Endothelial cell of umbilical vein (primary cell): ENCODE measurements around the gene COPS9. TPM values are rescaled to one million over a fixed set of nuclear protein-coding genes. Genes with fewer than 3 reads are reported as not detected.

Source experiments
- BruUV-seq: library from RNA; stranded (reverse); fragments of 400-500 nt; replicated peaks from 2 replicates; lab custom pipeline; 2021; lab: Mats Ljungman, UMichigan
- CTCF ChIA-PET: fragments of 300-600, 350-600 bp; sonication (Branson Sonifier 250); formaldehyde crosslinking; loops from one replicate; lab custom pipeline; 2021; ENCODE audit warnings: antibody characterized with exemption, inconsistent platforms; lab: Charles Lee
- POLR2A ChIA-PET: fragments of 300-600, 350-600 bp; sonication (Branson Sonifier 250); formaldehyde crosslinking; loops from one replicate; lab custom pipeline; 2021; ENCODE audit warnings: antibody characterized with exemption, inconsistent platforms; lab: Charles Lee
- DNase-seq: peaks from one replicate; pipeline ENCODE4 v3.0.0-alpha.2; 2011; ENCODE audit warnings: low read depth, low spot score
- FAIRE-seq: peaks from 2 replicates; lab custom pipeline; 2011; peaks lifted over from hg19 to GRCh38; lab: Jason Lieb, UNC
- H2AFZ ChIP-seq: 2 replicates; pipeline ENCODE4 v1.6.0; 2012; ENCODE audit warnings: low read depth, low read length, control low read depth, inconsistent platforms
- H3K27ac ChIP-seq: 2 replicates; pipeline ENCODE4 v1.5.1; 2011; ENCODE audit warnings: low read depth, mild to moderate bottlenecking, control low read depth, low read length, moderate library complexity; ENCODE audit not compliant: insufficient read depth
- H3K27me3 ChIP-seq, 2 experiments: 2 replicates each; pipeline versions ENCODE4 v1.6.0 to v1.6.1; 2011; ENCODE audit warnings: low read length in 2 of 2, mixed read lengths in 1 of 2; ENCODE audit not compliant: control insufficient read depth in 2 of 2, insufficient read depth in 2 of 2
- H3K36me3 ChIP-seq, 2 experiments: 2 replicates in 1 of 2; 3 replicates in 1 of 2; pipeline ENCODE4 v1.5.1; 2011; ENCODE audit warnings: low read length in 2 of 2, mild to moderate bottlenecking in 1 of 2, moderate library complexity in 1 of 2; ENCODE audit not compliant: control insufficient read depth in 2 of 2, insufficient read depth in 2 of 2; ENCODE audit errors: extremely low read depth in 1 of 2
- H3K4me1 ChIP-seq: 3 replicates; pipeline ENCODE4 v1.5.1; 2011; ENCODE audit warnings: mild to moderate bottlenecking, low read length; ENCODE audit not compliant: control insufficient read depth, insufficient read depth; ENCODE audit errors: extremely low read depth
- H3K4me2 ChIP-seq: 2 replicates; pipeline ENCODE4 v1.6.1; 2011; ENCODE audit warnings: low read length, control low read depth, mixed read lengths; ENCODE audit not compliant: insufficient read depth
- H3K4me3 ChIP-seq, 3 experiments: fragments of 200-600 bp in 1 of 3; sonication (generic), shearing (Covaris generic) in 1 of 3; replicated peaks in 1 of 3; 2 replicates each; pipeline ENCODE4 v1.5.1; 2011 to 2016; ENCODE audit warnings: control low read depth in 3 of 3, low read length in 3 of 3, mild to moderate bottlenecking in 2 of 3, inconsistent platforms in 1 of 3, low read depth in 1 of 3, moderate library complexity in 1 of 3; ENCODE audit not compliant: insufficient read depth in 1 of 3
- H3K79me2 ChIP-seq: 2 replicates; pipeline ENCODE4 v1.6.0; 2012; ENCODE audit warnings: low read length, inconsistent platforms; ENCODE audit not compliant: control insufficient read depth, insufficient read depth
- H3K9ac ChIP-seq: replicated peaks from 2 replicates; pipeline ENCODE3; 2011; ENCODE audit warnings: low read length, control low read depth; ENCODE audit not compliant: insufficient read depth; ENCODE audit errors: extremely low read depth
- H3K9me1 ChIP-seq: replicated peaks from 3 replicates; pipeline ENCODE4 v1.6.0; 2011; ENCODE audit warnings: mild to moderate bottlenecking, low read length; ENCODE audit not compliant: control insufficient read depth, insufficient read depth; ENCODE audit errors: extremely low read depth
- H3K9me3 ChIP-seq: replicated peaks from 2 replicates; pipeline ENCODE4 v1.5.1; 2012; ENCODE audit warnings: low read length, inconsistent platforms; ENCODE audit not compliant: control insufficient read depth, insufficient read depth
- H4K20me1 ChIP-seq: replicated peaks from 2 replicates; pipeline ENCODE3; 2011; ENCODE audit warnings: mild to moderate bottlenecking, low read length; ENCODE audit not compliant: control insufficient read depth, insufficient read depth; ENCODE audit errors: extremely low read depth
- FOS ChIP-seq: IDR thresholded peaks from 2 replicates; pipeline ENCODE4 v1.6.1; 2011; ENCODE audit warnings: mild to moderate bottlenecking, low read length, moderate library complexity, borderline replicate concordance; ENCODE audit not compliant: insufficient read depth
- JUN ChIP-seq: IDR thresholded peaks from 2 replicates; pipeline ENCODE4 v1.6.1; 2011; ENCODE audit warnings: borderline replicate concordance, low read depth; ENCODE audit not compliant: insufficient read length, insufficient read depth
- MYC ChIP-seq: IDR thresholded peaks from one replicate; pipeline ENCODE4 v1.6.1; 2011; ENCODE audit warnings: mild to moderate bottlenecking, low read depth, low read length
- POLR2A ChIP-seq: IDR thresholded peaks from 2 replicates; pipeline ENCODE4 v1.6.1; 2012; ENCODE audit warnings: low read depth, mild to moderate bottlenecking, control low read depth, low read length
- POLR2AphosphoS5 ChIP-seq: IDR thresholded peaks from 2 replicates; pipeline ENCODE4 v1.6.1; 2012; ENCODE audit warnings: low read depth, mild to moderate bottlenecking, control low read depth, low read length, moderate library complexity; ENCODE audit not compliant: insufficient read depth
- dilution Hi-C: fragments of 300-500 bp; cut with MboI; formaldehyde crosslinking; loops from one replicate; pipeline ENCODE4 v1.15.0; 2019; ENCODE audit warnings: low sequenced_read_pairs; ENCODE audit not compliant: extremely low pct_ligation_motif_present
- intact Hi-C: fragments of 100-400 bp; cut with micrococcal nuclease; formaldehyde crosslinking; loops from one replicate; pipeline ENCODE4 v1.10.0; 2022
- polyA plus RNA-seq, 4 experiments: library from polyadenylated mRNA; depleted of rRNA in 3 of 4; stranded (reverse) in 3 of 4; unstranded in 1 of 4; fragments of >200 nt; gene quantifications; 2 replicates each; pipeline versions ENCODE4 v1.2.1 to v1.2.3, GENCODE V29; 2011 to 2012; ENCODE audit warnings: missing spikeins in 1 of 4
- total RNA-seq: library from RNA; stranded (reverse); gene quantifications from 2 replicates; pipeline ENCODE4 v1.2.3, GENCODE V29; 2021
- TF ChIP-seq, protein P1 (sequence below): IDR thresholded peaks from 2 replicates; pipeline ENCODE4 v1.6.1; 2011; ENCODE audit not compliant: insufficient read depth, insufficient read length

The COPS9 gene
- total and polyA plus RNA-seq, 2 donors (not counting 3 experiments of a cell fraction or from before 2014, with no cell fraction given) = 196 to 361 TPM

GRCh38 chr2:240134466-240134865 lies 1.6 kb downstream of the COPS9 start:
- intact Hi-C loops = loop anchor here (2.0 kb wide), 1 partner anchor 434 kb away; the partner anchor contains the start of gene RNPEPL1

GRCh38 chr2:240133401-240133800 lies 2.7 kb downstream of the COPS9 start:
- no peaks in the 10 kb centered on the region for H3K9me1 ChIP-seq
- H3K27me3 ChIP-seq = no peaks in the 10 kb centered on the region
- FAIRE-seq = no peak
- H3K27ac ChIP-seq = no peak overlapping the region
- dilution Hi-C loops = no loop called here
- H4K20me1 ChIP-seq = no peaks in the 10 kb centered on the region
- H3K4me2 ChIP-seq = no peak overlapping the region
- H3K9me3 ChIP-seq = no peaks in the 10 kb centered on the region
- H2AFZ ChIP-seq = no peak overlapping the region
- TF ChIP-seq POLR2AphosphoS5 (no peak), JUN (no peak), POLR2A (no peak), FOS (no peak), MYC (no peak)
- TF ChIP-seq, protein P1, sequence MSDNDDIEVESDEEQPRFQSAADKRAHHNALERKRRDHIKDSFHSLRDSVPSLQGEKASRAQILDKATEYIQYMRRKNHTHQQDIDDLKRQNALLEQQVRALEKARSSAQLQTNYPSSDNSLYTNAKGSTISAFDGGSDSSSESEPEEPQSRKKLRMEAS = no peak
- peaks cover 9% of the 10 kb centered on the region for H3K4me1 ChIP-seq
- peaks cover 9 to 36% of the 10 kb centered on the region in 2 experiments for H3K36me3 ChIP-seq
- H3K79me2 ChIP-seq = peaks cover 23% of the 10 kb centered on the region
- CTCF ChIA-PET = no interaction called here
- DNase-seq = no peak
- POLR2A ChIA-PET = no interaction called here
- intact Hi-C loops = no loop called here
- H3K9ac ChIP-seq = no peak overlapping the region
- no peak overlapping the region for H3K4me3 ChIP-seq
- BruUV-seq = TSS peak; percentile 9

More at GRCh38 chr2:240134466-240134865, 1.6 kb downstream of the COPS9 start:
- Histone ChIP-seq H3K4me2 (no peak overlapping the region), H3K4me3 (no peak overlapping the region), H3K4me1 (peaks cover 9% of the 10 kb centered on the region), H3K9me3 (no peaks in the 10 kb centered on the region), H4K20me1 (no peaks in the 10 kb centered on the region), H3K27ac (no peak overlapping the region), H3K27me3 (no peaks in the 10 kb centered on the region), H3K36me3 (peaks cover 5 to 25% of the 10 kb centered on the region in 2 experiments), H3K79me2 (peaks cover 23% of the 10 kb centered on the region), H2AFZ (no peak overlapping the region), H3K9ac (no peak overlapping the region), H3K9me1 (no peaks in the 10 kb centered on the region)
- dilution Hi-C loops = no loop called here
- TF ChIP-seq, protein P1 = no peak
- TF ChIP-seq JUN = no peak
- no peak for TF ChIP-seq POLR2AphosphoS5
- ChIA-PET CTCF (no interaction called here), POLR2A (no interaction called here)
- DNase-seq = no peak
- FAIRE-seq = no peak
- BruUV-seq = no TSS peak
